ENCODE measurements around the gene LIX1. TPM values are rescaled to one million over a fixed set of nuclear protein-coding genes. Genes with fewer than 3 reads are reported as not detected.

Gene LIX1
- total RNA-seq, 1 donor from 2014 or later, result 164 TPM

GRCh38 chr5:97049175-97049574, 93.2 kb downstream of the LIX1 start:
- Histone ChIP-seq H2AFZ (replicated peaks) (no peak overlapping the region), H3F3A (ENCODE audit: low read depth) (no peaks in the 10 kb centered on the region), H3K36me3 (no peaks in the 10 kb centered on the region), H3K79me2 (ENCODE audit: low read depth) (no peaks in the 10 kb centered on the region), H3K27ac (no peak overlapping the region), H3K4me1 (peaks cover 15% of the 10 kb centered on the region), H3K9ac (no peak overlapping the region), H3K27me3 (no peaks in the 10 kb centered on the region), H3K4me2 (no peak overlapping the region), H4K20me1 (ENCODE audit: low read depth) (no peaks in the 10 kb centered on the region), H3K4me3 (no peak overlapping the region), H3K9me3 (ENCODE audit: low read depth) (no peaks in the 10 kb centered on the region)
- no peak overlapping the region for H3K27ac Mint-ChIP-seq
- H3K27me3 Mint-ChIP-seq (ENCODE audit: insufficient read depth, low read depth), result no peaks in the 10 kb centered on the region
- no peaks in the 10 kb centered on the region for H3K36me3 Mint-ChIP-seq
- TF ChIP-seq CTCF (IDR thresholded peaks at IDR 0.05) (no peak), EZH2phosphoT487 (IDR thresholded peaks at IDR 0.05) (no peak), EZH2 (IDR thresholded peaks at IDR 0.05) (no peak)
- H3K9me3 Mint-ChIP-seq, result peaks cover 9% of the 10 kb centered on the region
- H3K4me1 Mint-ChIP-seq, result peaks cover 8% of the 10 kb centered on the region
- no peak overlapping the region for H3K4me3 Mint-ChIP-seq
- no peak for DNase-seq (ENCODE audit: low spot score)

GRCh38 chr5:97047076-97047475, 95.3 kb downstream of the LIX1 start:
- no peak for TF ChIP-seq EZH2 (IDR thresholded peaks at IDR 0.05)
- no peak for TF ChIP-seq EZH2phosphoT487 (IDR thresholded peaks at IDR 0.05)
- no peak for TF ChIP-seq CTCF (IDR thresholded peaks at IDR 0.05)
- H4K20me1 ChIP-seq (ENCODE audit: low read depth), result no peaks in the 10 kb centered on the region
- DNase-seq (ENCODE audit: low spot score), result no peak

GRCh38 chr5:97046270-97046982, 96.0 kb downstream of the LIX1 start:
- Histone ChIP-seq H3K79me2 (ENCODE audit: low read depth) (no peaks in the 10 kb centered on the region), H2AFZ (replicated peaks) (no peak overlapping the region), H3K4me1 (peaks cover 31% of the 10 kb centered on the region), H3K36me3 (no peaks in the 10 kb centered on the region), H3F3A (ENCODE audit: low read depth) (peaks cover 4% of the 10 kb centered on the region), H3K4me3 (no peak overlapping the region), H4K20me1 (ENCODE audit: low read depth) (no peaks in the 10 kb centered on the region), H3K9me3 (ENCODE audit: low read depth) (no peaks in the 10 kb centered on the region), H3K9ac (no peak overlapping the region), H3K27ac (no peak overlapping the region), H3K27me3 (no peaks in the 10 kb centered on the region), H3K4me2 (no peak overlapping the region)
- Mint-ChIP-seq H3K27ac (no peak overlapping the region), H3K4me1 (peaks cover 21% of the 10 kb centered on the region), H3K27me3 (ENCODE audit: insufficient read depth, low read depth) (no peaks in the 10 kb centered on the region), H3K9me3 (peaks cover 3% of the 10 kb centered on the region), H3K36me3 (no peaks in the 10 kb centered on the region), H3K4me3 (no peak overlapping the region)
- TF ChIP-seq EZH2phosphoT487 (IDR thresholded peaks at IDR 0.05) (no peak), EZH2 (IDR thresholded peaks at IDR 0.05) (no peak), CTCF (IDR thresholded peaks at IDR 0.05) (no peak)
- no peak for DNase-seq (ENCODE audit: low spot score)

More at GRCh38 chr5:97047076-97047475, 95.3 kb downstream of the LIX1 start:
- Histone ChIP-seq H3K27ac (no peak overlapping the region), H3K4me1 (peaks cover 31% of the 10 kb centered on the region), H3K4me2 (no peak overlapping the region), H2AFZ (replicated peaks) (no peak overlapping the region), H3K36me3 (no peaks in the 10 kb centered on the region), H3K79me2 (ENCODE audit: low read depth) (no peaks in the 10 kb centered on the region), H3K4me3 (no peak overlapping the region), H3K9ac (no peak overlapping the region), H3K27me3 (no peaks in the 10 kb centered on the region), H3F3A (ENCODE audit: low read depth) (peaks cover 4% of the 10 kb centered on the region), H3K9me3 (ENCODE audit: low read depth) (no peaks in the 10 kb centered on the region)
- Mint-ChIP-seq H3K27me3 (ENCODE audit: insufficient read depth, low read depth) (no peaks in the 10 kb centered on the region), H3K9me3 (peaks cover 3% of the 10 kb centered on the region), H3K4me3 (no peak overlapping the region), H3K27ac (no peak overlapping the region), H3K36me3 (no peaks in the 10 kb centered on the region), H3K4me1 (peaks cover 21% of the 10 kb centered on the region)
